ENCODE results near the gene LCA5L. TPM values are rescaled to one million over a fixed set of nuclear protein-coding genes. Genes with fewer than 3 reads are reported as not detected.

Gene LCA5L
- total and polyA plus RNA-seq, 12 donors: 0.21 to 2.1 (median 0.78) TPM

- no peak overlapping the region for H3K27ac ChIP-seq
- no peak overlapping the region for H3K4me3 ChIP-seq
- TF ChIP-seq, protein P1, sequence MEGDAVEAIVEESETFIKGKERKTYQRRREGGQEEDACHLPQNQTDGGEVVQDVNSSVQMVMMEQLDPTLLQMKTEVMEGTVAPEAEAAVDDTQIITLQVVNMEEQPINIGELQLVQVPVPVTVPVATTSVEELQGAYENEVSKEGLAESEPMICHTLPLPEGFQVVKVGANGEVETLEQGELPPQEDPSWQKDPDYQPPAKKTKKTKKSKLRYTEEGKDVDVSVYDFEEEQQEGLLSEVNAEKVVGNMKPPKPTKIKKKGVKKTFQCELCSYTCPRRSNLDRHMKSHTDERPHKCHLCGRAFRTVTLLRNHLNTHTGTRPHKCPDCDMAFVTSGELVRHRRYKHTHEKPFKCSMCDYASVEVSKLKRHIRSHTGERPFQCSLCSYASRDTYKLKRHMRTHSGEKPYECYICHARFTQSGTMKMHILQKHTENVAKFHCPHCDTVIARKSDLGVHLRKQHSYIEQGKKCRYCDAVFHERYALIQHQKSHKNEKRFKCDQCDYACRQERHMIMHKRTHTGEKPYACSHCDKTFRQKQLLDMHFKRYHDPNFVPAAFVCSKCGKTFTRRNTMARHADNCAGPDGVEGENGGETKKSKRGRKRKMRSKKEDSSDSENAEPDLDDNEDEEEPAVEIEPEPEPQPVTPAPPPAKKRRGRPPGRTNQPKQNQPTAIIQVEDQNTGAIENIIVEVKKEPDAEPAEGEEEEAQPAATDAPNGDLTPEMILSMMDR (IDR thresholded peaks at IDR 0.05): no peak
- DNase-seq (no peak), ATAC-seq (no peak)
- H3K9me3 ChIP-seq: no peaks in the 10 kb centered on the region
- H3K36me3 ChIP-seq: no peaks in the 10 kb centered on the region
- intact Hi-C loops (cut with DNase I): no loop called here
- no peaks in the 10 kb centered on the region for H3K4me1 ChIP-seq
- H3K27me3 ChIP-seq: no peaks in the 10 kb centered on the region
- 75 to 76% methylated on average over 2 of the region's 2 CpGs for WGBS, 2 donors
Measured at GRCh38 chr21:39430954-39431353, 14.6 kb downstream of the LCA5L start.

GRCh38 chr21:39430457-39430856 lies 15.1 kb downstream of the LCA5L start:
- TF ChIP-seq, protein P1 (IDR thresholded peaks at IDR 0.05): no peak
- H3K4me3 ChIP-seq: no peak overlapping the region
- H3K9me3 ChIP-seq: no peaks in the 10 kb centered on the region
- no peaks in the 10 kb centered on the region for H3K4me1 ChIP-seq
- H3K27ac ChIP-seq: no peak overlapping the region
- H3K36me3 ChIP-seq: no peaks in the 10 kb centered on the region
- ATAC-seq: no peak
- H3K27me3 ChIP-seq: no peaks in the 10 kb centered on the region
- WGBS, 2 donors: 54 to 62% methylated on average over 4 of the region's 4 CpGs
- intact Hi-C loops (cut with DNase I): no loop called here
- DNase-seq: no peak

GRCh38 chr21:39430016-39430415 lies 15.6 kb downstream of the LCA5L start:
- TF ChIP-seq, protein P1 (IDR thresholded peaks at IDR 0.05): no peak
- no peak overlapping the region for H3K4me3 ChIP-seq
- no peaks in the 10 kb centered on the region for H3K9me3 ChIP-seq
- no peak for DNase-seq
- H3K4me1 ChIP-seq: no peaks in the 10 kb centered on the region
- H3K36me3 ChIP-seq: no peaks in the 10 kb centered on the region
- H3K27me3 ChIP-seq: no peaks in the 10 kb centered on the region
- ATAC-seq: no peak
- WGBS, 2 donors: 75 to 83% methylated on average over 3 of the region's 3 CpGs
- no peak overlapping the region for H3K27ac ChIP-seq
- intact Hi-C loops (cut with DNase I): no loop called here

DNA sequence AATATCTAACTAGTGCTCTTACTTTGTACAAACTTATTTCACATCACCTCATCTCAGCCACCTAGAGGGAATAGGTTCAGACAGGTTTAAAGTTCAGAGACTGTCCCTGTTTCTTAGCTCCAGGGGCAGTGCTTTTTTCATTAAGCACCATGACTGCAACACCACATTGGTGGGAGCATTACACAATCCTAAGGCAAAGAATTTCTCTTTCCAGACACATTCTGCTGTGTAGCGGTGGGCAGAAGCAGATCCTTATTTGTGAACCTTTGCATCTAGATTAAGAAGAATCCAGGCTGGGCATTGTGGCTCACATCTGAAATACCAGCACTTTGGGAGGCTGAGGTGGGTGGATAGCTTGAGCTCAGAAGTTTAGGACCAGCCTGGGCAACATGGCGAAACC lies 16.1 kb downstream of the LCA5L start:
- ATAC-seq: no peak
- DNase-seq: no peak
- WGBS, 2 donors: 48 to 99% methylated on average over 2 of the region's 2 CpGs
- no peak overlapping the region for H3K4me3 ChIP-seq
- no peak overlapping the region for H3K27ac ChIP-seq
- intact Hi-C loops (cut with DNase I): no loop called here
- H3K36me3 ChIP-seq: no peaks in the 10 kb centered on the region
- H3K4me1 ChIP-seq: no peaks in the 10 kb centered on the region
- no peaks in the 10 kb centered on the region for H3K9me3 ChIP-seq
- no peaks in the 10 kb centered on the region for H3K27me3 ChIP-seq
- TF ChIP-seq, protein P1 (IDR thresholded peaks at IDR 0.05): no peak
